GM13977 (cell line): ENCODE results near the gene GALT.

Experiments
- DNase-seq: peaks from one replicate; pipeline ENCODE4 v3.0.0; 2012; ENCODE audit warnings: low spot score
- in situ Hi-C: fragments of 300-500 bp; cut with MboI; formaldehyde crosslinking; loops from one replicate; pipeline ENCODE4 v1.12.0; 2022; ENCODE audit warnings: low sequenced_read_pairs, low pct_unique_long_range_greater_than_20kb, mixed read lengths, inconsistent platforms; ENCODE audit not compliant: unreplicated experiment
- TF ChIP-seq, protein P1 (sequence below): IDR thresholded peaks from 2 replicates; pipeline ENCODE4 v1.5.1; 2012; ENCODE audit warnings: mild to moderate bottlenecking, control low read depth; ENCODE audit not compliant: insufficient read depth; ENCODE audit errors: extremely low read depth, missing control alignments

Gene GALT

DNA sequence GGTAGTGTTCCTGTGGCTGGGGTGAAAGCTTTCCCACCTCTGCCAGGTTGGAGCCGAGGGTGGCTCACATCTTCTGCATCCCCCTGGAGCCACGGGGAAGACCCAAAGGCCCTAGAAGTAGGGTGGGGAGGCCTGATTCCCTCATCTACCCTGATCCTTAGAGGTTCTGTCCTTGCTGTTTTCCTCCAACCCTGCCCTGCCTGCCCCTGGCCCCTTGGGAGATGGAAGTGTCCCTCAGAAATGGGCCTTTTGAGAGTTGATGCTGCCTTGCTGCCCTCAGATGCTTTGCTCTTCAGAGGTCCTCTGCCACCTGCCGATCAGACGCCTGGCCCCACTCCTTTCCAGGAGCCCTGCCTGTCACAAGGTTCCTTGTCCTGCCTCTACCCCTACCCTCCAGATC, 38.3 kb downstream of the GALT start:
- TF ChIP-seq, protein P1, sequence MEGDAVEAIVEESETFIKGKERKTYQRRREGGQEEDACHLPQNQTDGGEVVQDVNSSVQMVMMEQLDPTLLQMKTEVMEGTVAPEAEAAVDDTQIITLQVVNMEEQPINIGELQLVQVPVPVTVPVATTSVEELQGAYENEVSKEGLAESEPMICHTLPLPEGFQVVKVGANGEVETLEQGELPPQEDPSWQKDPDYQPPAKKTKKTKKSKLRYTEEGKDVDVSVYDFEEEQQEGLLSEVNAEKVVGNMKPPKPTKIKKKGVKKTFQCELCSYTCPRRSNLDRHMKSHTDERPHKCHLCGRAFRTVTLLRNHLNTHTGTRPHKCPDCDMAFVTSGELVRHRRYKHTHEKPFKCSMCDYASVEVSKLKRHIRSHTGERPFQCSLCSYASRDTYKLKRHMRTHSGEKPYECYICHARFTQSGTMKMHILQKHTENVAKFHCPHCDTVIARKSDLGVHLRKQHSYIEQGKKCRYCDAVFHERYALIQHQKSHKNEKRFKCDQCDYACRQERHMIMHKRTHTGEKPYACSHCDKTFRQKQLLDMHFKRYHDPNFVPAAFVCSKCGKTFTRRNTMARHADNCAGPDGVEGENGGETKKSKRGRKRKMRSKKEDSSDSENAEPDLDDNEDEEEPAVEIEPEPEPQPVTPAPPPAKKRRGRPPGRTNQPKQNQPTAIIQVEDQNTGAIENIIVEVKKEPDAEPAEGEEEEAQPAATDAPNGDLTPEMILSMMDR = no peak
- DNase-seq = no peak
- in situ Hi-C loops = no loop called here

DNA sequence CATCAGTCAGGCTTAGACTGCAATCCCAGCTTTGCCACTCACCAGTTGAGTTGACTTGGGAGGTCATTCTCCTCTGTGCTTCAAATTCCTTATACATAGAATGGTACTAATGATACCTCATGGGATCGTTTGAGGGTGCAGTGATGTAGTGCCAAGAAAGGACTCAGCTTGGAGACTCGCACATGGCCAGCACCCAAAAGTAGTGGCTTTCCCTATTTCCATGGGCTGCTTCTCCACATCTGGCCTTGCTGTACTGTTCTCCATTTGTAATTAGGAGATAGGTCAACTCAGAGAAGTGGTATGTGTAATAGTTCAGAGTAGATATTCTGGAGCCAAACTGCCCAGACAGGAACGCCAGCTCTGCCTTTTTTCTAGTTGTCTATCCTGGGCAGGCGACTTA, 39.1 kb downstream of the GALT start:
- in situ Hi-C loops = no loop called here
- TF ChIP-seq, protein P1 = no peak
- no peak for DNase-seq

DNA sequence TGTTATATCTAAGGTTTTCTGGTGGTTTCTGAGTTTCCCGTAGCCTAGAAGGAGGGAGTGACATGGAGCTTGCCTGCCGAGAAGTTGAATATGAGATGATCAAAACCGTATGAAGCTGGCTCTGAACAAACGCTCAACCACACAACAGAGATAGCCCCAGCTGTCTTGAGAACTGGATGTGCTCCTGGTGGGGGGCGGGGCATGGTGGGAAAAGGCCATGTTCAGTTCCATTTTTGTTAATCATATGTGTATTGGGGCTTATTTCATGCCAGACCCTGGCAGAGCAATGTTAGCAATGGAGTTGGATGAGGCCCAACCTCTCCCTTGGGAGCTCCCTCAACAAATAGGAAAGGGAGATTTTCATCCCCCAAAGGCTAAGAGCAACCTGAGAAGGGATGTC, 39.8 kb downstream of the GALT start:
- in situ Hi-C loops = no loop called here
- TF ChIP-seq, protein P1 = no peak
- DNase-seq = no peak

DNA sequence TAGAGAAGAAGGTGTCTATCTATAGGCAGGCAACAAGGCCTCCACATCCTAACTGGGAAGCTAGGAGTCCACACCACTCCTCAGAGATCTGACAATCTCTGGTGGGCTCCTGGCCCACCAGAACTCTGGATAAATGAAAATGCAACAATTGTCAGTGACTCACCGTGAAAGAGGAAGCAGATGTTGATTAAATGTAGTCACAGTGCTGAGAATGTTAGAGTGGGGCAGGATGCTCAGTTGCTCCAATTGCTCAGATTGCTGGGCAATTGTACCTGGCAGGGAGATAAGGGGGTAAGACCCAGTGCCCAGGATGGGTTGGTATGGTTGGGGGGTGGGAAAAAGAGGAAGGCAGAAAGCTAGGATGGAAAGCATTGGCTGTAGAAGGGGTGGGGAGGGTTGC, 40.3 kb downstream of the GALT start:
- TF ChIP-seq, protein P1 = no peak
- no peak for DNase-seq
- in situ Hi-C loops = no loop called here

DNA sequence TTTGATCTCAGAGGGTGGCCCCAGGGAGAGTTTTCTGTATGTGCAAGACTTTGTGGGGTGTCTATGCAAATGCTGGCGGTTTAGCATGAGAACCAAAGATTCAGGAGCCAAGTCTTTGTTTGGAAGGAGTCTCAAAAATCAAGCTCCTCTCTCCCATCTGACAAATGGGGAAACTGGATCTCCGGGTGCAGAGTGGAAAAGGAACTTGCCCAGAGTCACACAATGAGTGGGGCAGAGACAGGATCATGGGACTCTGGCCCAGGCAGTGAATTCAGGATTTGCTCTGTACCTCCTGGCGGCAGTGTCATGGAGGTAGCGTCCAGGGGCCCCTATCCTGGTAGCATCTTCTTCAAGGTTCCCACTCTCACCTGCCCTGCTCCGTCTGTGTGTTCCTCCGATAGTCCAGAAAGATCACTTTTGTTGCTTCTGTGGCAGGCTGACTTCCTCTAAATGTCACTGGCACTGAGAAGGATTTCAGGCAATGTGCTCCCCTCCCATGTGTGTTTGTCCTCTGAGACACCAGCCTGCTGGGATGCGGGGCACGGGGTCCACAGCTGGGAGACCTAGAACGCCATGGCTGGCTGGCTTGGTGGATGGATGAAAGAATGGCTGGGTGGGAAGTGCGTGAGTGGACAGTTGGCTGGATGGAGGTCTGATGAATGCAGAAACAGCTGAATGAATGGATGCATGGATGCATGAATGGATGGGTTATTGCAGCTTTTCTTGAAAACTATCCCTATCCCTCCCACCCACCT, 41.0 kb downstream of the GALT start:
- in situ Hi-C loops = no loop called here

DNA sequence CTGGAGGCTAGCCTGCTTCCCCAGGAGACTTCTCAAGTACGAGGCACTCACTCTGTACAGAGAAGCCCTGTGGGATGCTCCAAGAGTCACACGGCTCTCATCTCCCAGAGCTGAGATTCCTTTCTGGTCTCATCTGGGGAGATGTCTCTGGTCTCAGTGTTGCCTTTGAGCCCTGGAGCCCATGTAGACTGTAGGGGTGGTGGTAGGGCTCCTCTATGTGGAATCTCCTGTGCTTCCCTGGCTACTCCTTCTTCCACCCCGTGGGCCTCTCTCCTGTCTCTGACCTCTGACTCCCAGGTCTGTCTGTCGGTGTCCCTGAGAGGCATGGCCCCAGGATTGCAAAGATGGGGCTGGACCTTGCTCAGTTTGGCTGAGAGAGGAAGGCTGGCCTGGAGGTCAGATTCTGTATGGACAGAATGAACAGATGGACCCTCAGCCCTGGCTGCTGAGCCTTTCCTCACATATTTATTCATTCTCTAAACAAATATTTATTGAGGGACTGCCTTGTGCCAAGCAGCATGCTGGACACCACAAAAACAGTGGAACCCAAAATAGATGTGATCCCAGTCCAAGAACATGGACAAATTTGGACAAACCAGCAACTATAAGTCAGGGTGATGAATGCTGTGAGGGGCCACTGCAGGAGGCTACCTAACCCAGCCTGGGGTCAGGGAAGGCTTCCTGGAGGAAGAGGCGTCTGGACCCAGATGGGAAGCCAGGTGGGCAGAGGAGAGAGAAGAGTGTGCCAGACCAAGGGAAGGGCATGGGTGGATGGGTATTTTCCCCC, 42.0 kb downstream of the GALT start:
- DNase-seq = no peak
- TF ChIP-seq, protein P1 = no peak
- in situ Hi-C loops = no loop called here

More for the DNA sequence above, 41.0 kb downstream of the GALT start:
- TF ChIP-seq, protein P1 = no peak
- DNase-seq = no peak
